ENCODE measurements around the gene RBM15. TPM values are rescaled to one million over a fixed set of nuclear protein-coding genes. Genes with fewer than 3 reads are reported as not detected.

Gene RBM15
- total and polyA plus RNA-seq, 2 of the 13 experiments (the other 11 are each of a cell fraction or from before 2014, with no cell fraction given): 13.5 to 36.4 TPM

DNA sequence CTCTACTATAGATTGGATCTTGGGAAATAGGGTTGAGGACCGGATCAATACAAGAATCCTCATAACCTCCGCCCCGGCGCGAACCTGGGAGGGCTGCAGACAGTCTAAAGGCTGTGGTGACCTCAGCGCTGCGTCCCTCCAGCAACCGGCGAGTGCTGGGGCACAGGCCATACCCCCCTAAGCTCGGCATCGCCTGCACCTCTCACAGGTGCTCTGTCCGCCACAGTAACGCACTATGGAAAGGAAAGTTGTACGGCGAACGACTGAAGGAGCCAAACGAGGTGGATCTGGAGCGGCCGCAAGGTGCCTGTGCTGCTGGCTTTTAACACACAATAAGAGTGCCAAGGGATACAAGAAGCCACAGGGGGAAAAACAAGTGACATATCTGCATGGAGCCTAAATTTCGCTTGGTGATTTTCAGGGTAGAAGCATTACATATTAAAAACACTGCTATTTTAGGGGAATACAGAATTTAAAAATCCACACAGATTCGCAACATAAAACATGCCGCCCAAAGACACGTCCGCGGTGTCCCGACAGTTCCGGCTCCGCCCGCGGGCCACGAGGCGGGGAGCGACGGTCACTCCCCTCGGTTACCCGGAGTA is 1.4 kb upstream of the RBM15 start (continued):
- TF ChIP-seq ZNF607 (CRISPR knock-in tag; IDR thresholded peaks at IDR 0.05; ENCODE audit: borderline replicate concordance) (0 out of 2 replicates have a peak, but pooled peaks have one; percentile 33), POLR2G (IDR thresholded peaks at IDR 0.05; ENCODE audit: low read depth, low read length) (peak; percentile 27; the same call in 1 of the 2 replicates), ZNF34 (CRISPR knock-in tag; IDR thresholded peaks at IDR 0.05; ENCODE audit: borderline replicate concordance) (0 out of 2 replicates have a peak, but pooled peaks have one; percentile 60), ZNF44 (CRISPR knock-in tag; IDR thresholded peaks at IDR 0.05) (peak; percentile 64; the same call in 1 of the 2 replicates), ZNF724P (CRISPR knock-in tag; IDR thresholded peaks at IDR 0.05; ENCODE audit: borderline replicate concordance) (no peak), ZFY (CRISPR knock-in tag; IDR thresholded peaks at IDR 0.05) (peak; percentile 43; the same call in 1 of the 2 replicates), ZNF747 (CRISPR knock-in tag; IDR thresholded peaks at IDR 0.05; ENCODE audit: borderline replicate concordance) (0 out of 2 replicates have a peak, but pooled peaks have one; percentile 85), ZNF563 (CRISPR knock-in tag; IDR thresholded peaks at IDR 0.05) (peak; percentile 12; the same call in 1 of the 2 replicates), ZNF850 (CRISPR knock-in tag; conservative IDR thresholded peaks at IDR 0.05) (no peak), ZNF629 (CRISPR knock-in tag; conservative IDR thresholded peaks at IDR 0.05) (no peak), POLR2A (IDR thresholded peaks at IDR 0.05; ENCODE audit: insufficient read depth in 1 of 2, low read depth in 2 of 2, low read length in 2 of 2) (peak in 1 of 2 experiments; percentile 45; a peak in 1 of 4 replicates), SMARCC2 (IDR thresholded peaks at IDR 0.05) (no peak), KDM5A (IDR thresholded peaks at IDR 0.05; ENCODE audit: borderline replicate concordance, low read length) (no peak; the same call in 1 of the 2 replicates), HOXA5 (CRISPR knock-in tag; IDR thresholded peaks at IDR 0.05) (no peak), ZNF678 (CRISPR knock-in tag; IDR thresholded peaks at IDR 0.05) (no peak), HMG20B (CRISPR knock-in tag; conservative IDR thresholded peaks at IDR 0.05) (no peak)
- TF ChIP-seq, protein P1, sequence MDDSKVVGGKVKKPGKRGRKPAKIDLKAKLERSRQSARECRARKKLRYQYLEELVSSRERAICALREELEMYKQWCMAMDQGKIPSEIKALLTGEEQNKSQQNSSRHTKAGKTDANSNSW (CRISPR knock-in tag; IDR thresholded peaks at IDR 0.05; ENCODE audit: borderline replicate concordance): no peak
- TF ChIP-seq, protein P2, sequence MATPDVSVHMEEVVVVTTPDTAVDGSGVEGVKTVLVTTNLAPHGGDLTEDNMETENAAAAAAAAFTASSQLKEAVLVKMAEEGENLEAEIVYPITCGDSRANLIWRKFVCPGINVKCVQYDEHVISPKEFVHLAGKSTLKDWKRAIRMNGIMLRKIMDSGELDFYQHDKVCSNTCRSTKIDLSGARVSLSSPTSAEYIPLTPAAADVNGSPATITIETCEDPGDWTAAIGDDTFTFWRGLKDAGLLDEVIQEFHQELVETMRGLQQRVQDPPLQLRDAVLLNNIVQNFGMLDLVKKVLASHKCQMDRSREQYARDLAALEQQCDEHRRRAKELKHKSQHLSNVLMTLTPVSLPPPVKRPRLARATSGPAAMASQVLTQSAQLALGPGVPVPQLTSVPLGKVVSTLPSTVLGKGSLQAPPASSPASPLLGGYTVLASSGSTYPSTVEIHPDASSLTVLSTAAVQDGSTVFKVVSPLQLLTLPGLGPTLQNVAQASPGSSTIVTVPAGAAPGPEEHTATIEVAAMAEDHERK (CRISPR knock-in tag; IDR thresholded peaks at IDR 0.05; ENCODE audit: low read depth): no peak
- TF ChIP-seq, protein P3, sequence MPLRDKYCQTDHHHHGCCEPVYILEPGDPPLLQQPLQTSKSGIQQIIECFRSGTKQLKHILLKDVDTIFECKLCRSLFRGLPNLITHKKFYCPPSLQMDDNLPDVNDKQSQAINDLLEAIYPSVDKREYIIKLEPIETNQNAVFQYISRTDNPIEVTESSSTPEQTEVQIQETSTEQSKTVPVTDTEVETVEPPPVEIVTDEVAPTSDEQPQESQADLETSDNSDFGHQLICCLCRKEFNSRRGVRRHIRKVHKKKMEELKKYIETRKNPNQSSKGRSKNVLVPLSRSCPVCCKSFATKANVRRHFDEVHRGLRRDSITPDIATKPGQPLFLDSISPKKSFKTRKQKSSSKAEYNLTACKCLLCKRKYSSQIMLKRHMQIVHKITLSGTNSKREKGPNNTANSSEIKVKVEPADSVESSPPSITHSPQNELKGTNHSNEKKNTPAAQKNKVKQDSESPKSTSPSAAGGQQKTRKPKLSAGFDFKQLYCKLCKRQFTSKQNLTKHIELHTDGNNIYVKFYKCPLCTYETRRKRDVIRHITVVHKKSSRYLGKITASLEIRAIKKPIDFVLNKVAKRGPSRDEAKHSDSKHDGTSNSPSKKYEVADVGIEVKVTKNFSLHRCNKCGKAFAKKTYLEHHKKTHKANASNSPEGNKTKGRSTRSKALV (CRISPR knock-in tag; IDR thresholded peaks at IDR 0.05): peak; percentile 17; the same call in 1 of the 2 replicates
- TF ChIP-seq, protein P4, sequence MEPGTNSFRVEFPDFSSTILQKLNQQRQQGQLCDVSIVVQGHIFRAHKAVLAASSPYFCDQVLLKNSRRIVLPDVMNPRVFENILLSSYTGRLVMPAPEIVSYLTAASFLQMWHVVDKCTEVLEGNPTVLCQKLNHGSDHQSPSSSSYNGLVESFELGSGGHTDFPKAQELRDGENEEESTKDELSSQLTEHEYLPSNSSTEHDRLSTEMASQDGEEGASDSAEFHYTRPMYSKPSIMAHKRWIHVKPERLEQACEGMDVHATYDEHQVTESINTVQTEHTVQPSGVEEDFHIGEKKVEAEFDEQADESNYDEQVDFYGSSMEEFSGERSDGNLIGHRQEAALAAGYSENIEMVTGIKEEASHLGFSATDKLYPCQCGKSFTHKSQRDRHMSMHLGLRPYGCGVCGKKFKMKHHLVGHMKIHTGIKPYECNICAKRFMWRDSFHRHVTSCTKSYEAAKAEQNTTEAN (CRISPR knock-in tag; conservative IDR thresholded peaks at IDR 0.05): no peak
- TF ChIP-seq, protein P5, sequence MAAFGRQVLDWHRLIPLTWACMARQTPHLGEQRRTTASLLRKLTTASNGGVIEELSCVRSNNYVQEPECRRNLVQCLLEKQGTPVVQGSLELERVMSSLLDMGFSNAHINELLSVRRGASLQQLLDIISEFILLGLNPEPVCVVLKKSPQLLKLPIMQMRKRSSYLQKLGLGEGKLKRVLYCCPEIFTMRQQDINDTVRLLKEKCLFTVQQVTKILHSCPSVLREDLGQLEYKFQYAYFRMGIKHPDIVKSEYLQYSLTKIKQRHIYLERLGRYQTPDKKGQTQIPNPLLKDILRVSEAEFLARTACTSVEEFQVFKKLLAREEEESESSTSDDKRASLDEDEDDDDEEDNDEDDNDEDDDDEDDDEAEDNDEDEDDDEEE (CRISPR knock-in tag; IDR thresholded peaks at IDR 0.05): no peak
- TF ChIP-seq, protein P6, sequence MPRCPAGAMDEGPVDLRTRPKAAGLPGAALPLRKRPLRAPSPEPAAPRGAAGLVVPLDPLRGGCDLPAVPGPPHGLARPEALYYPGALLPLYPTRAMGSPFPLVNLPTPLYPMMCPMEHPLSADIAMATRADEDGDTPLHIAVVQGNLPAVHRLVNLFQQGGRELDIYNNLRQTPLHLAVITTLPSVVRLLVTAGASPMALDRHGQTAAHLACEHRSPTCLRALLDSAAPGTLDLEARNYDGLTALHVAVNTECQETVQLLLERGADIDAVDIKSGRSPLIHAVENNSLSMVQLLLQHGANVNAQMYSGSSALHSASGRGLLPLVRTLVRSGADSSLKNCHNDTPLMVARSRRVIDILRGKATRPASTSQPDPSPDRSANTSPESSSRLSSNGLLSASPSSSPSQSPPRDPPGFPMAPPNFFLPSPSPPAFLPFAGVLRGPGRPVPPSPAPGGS (CRISPR knock-in tag; IDR thresholded peaks at IDR 0.05): no peak
- TF ChIP-seq, protein P7, sequence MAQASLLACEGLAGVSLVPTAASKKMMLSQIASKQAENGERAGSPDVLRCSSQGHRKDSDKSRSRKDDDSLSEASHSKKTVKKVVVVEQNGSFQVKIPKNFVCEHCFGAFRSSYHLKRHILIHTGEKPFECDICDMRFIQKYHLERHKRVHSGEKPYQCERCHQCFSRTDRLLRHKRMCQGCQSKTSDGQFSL (CRISPR knock-in tag; IDR thresholded peaks at IDR 0.05): no peak

Measured in HepG2 (cell line).